Activated CD4-positive, alpha-beta T cell treated with anti-CD3 and anti-CD28 coated beads for 24 hours (primary cell): Measurements from ENCODE around the gene NKD1.
A peak's percentile ranks its signal among the peaks of the same experiment; 100 is the strongest.
"Not testable (repeated sequence)": the region's sequence is repeated elsewhere in the genome, so short reads cannot be mapped to it uniquely, and the experiment has no call there.

Experiments
- DNase-seq, 2 donors: peaks; one replicate each; pipeline ENCODE4 v3.0.0-alpha.2; 2020; ENCODE audit warnings: low read depth in 2 of 2

Gene NKD1, protein sequence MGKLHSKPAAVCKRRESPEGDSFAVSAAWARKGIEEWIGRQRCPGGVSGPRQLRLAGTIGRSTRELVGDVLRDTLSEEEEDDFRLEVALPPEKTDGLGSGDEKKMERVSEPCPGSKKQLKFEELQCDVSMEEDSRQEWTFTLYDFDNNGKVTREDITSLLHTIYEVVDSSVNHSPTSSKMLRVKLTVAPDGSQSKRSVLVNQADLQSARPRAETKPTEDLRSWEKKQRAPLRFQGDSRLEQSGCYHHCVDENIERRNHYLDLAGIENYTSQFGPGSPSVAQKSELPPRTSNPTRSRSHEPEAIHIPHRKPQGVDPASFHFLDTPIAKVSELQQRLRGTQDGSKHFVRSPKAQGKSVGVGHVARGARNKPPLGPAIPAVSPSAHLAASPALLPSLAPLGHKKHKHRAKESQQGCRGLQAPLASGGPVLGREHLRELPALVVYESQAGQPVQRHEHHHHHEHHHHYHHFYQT

GRCh38 chr16:50548125-50548908 lies at the start of gene NKD1:
TSS of gene NKD1 (plus strand) at chr16:50548396. CDS start at chr16:50548554, 158 bp downstream.
- peak; percentile 57 to 58 for DNase-seq

DNA sequence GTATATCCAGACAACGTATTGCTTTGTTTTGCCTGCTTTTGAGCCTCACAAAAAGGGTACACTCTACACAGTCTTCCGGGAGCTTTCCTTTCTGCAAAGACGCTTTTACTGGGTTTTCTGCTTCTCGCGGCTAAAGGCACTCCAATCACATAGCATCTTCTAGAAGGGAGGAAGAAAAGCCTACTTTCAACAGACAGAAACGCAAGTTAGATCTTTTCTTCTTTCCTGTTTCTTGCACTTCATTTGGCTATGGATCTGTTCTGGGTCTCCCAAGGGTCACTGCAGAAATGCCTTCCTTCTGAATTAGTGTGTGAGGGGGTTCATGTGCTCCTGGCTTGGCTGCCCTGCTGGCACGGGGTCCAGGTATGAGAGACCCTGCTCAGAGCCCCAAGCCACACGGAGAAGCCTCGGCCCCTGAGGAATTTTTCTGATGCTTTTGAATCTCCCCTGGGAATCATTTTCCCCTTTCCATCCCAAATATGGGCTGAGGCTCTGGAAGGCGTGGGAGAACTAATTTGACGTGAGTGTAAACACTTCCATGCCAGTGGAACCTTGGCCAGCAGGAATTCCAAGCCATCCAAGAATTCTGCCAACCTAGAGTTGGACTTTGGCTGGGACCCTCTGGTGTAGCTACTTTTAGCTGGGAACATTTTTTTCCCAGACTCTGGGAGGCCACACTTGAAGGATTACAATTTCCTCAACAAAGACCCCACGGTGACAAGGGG lies 49.6 kb upstream of the NKD1 start:
- no peak for DNase-seq

- DNase-seq = no peak
Measured at GRCh38 chr16:50499254-50499653, 48.9 kb upstream of the NKD1 start.

DNA sequence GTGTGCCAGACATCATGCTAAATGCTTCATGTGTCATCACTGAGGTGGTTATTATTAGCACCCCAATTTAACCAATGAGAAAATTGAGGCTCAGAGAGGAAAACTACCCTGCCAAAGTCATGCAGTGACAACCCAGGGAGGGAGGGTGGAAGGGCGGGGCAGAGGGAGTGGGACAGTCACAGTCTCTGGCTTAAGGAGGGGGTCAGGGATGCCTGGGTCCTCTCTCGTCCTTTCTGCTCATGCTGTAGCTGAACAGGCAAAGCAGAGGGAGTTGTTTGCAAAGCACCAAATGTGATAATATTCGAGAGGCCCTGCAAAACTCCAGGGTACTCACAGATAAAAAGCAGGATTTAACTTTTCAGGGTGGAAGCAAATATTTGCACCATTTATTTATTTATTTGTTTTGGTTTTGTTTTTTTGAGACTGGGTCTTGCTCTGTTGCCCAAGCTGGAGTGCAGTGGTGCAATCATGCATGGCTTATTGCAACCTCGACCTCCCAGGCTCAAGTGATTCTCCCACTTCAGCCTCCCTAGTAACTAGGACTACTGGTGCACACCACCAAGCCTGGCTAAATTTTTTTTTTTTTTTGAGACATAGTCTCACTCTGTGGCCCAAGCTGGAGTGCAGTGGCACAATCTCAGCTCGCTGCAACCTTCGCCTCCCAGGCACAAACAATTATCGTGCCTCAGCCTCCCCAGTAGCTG lies 47.9 kb upstream of the NKD1 start:
- DNase-seq = no peak

DNA sequence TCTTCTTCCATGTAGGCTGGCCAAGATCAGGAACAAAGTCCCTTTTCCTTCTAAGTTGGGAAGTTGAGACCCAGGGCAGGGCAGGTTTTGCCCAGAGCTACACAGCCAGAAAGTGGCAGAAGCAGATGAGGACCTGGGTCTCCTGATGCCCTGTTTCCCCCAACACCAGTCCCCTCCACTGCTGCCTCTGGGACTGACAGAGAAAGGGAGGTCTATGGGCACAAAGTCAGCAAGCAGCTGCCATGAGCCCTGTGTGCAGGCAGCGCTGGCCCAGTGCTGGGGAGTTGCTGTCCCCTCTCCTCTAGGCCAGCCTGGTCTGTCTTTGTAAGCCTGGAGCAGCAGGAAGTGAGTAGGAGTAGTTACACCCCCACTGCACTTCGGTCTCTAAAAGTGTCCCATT lies 46.9 kb upstream of the NKD1 start:
- DNase-seq = no peak

- DNase-seq = no peak
Measured at GRCh38 chr16:50501986-50502615, 46.1 kb upstream of the NKD1 start.

DNA sequence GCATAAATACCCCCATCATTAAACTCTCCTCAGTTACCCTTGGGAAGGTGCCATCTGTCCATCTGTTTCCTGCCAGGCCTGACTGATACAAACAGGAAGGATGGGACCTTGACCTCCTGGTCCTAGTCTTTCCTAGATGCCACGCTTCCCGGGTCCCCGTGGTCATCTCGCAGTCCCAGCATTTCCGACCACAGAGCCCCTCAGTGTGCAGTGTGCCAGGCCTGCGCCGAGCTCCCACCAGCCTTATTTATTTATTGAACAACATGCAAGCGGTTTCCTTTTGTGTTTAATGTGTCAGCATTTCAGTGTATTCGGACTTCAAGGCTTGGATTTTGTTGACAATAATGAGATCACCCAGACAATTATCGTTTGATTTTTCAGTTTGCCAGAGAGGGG lies 45.6 kb upstream of the NKD1 start:
- DNase-seq = no peak

GRCh38 chr16:50503868-50504531 lies 44.2 kb upstream of the NKD1 start:
- not testable (repeated sequence) for DNase-seq

DNA sequence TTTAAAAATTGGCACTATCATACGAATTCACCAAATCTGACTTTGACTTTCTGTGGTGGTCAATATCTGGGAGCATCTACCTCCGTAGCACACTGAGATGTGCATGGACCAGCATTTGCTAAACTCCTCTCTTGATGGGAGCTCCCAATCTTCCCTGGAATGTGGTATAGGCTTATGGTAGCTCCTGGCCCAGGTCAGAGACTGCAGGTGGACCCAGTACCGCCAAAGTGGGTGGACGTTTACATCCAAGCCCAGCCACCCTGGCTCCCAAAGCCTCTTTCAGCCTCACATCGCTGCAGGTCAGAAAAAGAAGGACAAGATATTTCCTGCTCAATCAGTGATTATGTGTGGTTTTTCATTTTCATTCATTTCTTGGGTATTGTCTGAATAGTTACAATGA lies 43.1 kb upstream of the NKD1 start:
- no peak for DNase-seq

DNA sequence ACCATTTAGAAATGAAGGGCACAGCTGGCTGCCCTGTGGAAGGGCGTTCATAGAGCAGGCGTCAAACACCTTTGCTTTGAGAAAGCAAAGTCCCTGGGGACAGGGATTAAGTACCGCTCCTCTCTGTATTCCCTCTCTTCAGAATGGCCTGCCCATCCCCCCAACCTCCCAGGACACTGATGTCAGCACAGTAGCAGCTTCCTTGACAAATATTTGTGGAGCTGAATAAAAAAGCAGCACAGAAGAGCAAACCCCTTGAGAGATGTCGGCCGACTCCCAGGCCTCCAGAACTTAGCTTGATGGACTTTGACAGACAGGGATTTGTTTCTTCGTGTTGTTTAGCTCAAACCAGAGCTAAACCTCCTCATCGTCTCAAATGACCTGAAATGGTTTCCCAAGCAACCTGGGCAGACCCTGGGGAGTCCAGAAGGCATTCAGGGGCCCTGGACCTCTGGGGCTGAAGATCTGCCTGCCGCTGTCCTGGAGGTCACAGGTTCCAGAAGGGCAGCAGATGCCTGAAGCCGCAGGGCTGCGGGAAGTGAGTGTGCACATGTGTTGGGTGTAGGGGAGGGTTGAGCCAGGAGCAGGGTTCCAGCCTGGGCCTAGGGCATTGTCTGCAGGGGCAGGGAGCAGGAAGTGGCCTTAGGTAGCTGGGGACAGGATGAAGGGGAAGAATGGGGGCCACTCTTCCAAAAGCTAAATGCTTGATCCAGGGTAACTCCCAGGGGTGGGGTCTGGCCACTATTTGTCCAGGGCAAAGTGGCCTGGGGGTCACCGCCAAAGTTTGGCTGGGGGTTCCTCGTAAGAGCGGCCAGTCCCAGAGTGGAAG lies 42.3 kb upstream of the NKD1 start:
- no peak for DNase-seq

- DNase-seq = no peak
Measured at GRCh38 chr16:50506543-50506937, 41.7 kb upstream of the NKD1 start.

- no peak for DNase-seq
Measured at GRCh38 chr16:50507397-50507796, 40.8 kb upstream of the NKD1 start.

GRCh38 chr16:50509521-50510341 lies 38.5 kb upstream of the NKD1 start:
- DNase-seq = peak; percentile 16 to 31

- DNase-seq = no peak
Measured at GRCh38 chr16:50515218-50515617, 33.0 kb upstream of the NKD1 start.

GRCh38 chr16:50516401-50516800 lies 31.8 kb upstream of the NKD1 start:
- DNase-seq = no peak

DNA sequence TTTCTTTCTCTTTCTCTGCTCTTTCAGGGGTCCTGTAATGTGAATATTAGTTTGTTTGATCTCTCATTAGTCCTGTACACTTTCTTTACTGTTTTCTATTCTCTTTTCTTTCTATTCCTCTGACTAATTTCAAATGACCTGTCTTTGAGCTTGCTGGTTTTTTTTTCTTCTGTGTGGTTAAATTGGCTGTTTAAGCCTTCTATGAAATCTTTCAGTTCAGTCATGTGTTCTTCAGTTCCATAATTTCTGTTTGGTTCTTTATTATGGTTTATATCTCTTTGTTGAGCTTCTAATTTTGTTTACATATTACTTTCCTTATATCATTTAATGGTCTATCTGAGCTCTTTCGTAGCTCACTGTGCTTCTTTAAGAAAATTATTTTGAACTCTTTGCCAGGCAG lies 31.3 kb upstream of the NKD1 start:
- no peak for DNase-seq

DNA sequence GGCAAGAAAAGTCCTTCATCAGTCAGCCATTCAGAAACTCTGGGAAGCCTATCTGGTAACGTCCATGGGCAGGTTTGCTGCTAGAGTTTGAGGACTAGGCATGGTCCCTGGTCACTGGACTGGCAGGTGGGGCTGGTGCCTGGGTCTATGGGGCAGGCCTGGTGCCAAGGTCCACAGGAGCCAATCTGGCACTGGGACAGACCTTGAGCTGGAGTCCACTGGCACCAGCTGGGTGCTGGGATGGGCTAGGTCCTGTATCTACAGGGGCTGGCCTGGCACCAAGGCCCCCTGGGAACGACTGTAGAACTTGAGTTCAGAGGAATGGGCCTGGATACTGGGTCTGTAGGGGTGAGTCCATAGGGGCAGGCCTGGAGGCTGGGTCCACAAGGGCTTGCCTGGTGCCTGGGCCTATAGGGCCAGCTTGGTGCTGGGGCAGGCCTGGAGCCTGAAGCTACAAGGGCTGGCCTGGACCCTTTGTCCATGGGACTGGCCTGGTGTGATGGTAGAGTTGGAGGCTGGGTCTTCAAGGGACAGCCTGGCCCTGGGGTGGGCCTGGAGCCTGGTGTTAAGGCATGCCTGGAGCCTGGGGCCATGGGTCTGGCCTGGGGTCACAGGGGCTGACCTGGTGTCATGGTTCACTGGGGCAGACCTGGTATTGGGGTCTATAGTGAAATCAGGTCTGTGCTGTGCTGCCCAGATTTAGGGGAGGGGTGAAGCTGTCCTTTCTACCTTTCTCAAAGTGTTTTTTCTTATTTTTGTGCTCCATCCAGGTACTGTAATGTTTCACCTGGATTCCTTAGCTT lies 30.5 kb upstream of the NKD1 start:
- no peak for DNase-seq

DNA sequence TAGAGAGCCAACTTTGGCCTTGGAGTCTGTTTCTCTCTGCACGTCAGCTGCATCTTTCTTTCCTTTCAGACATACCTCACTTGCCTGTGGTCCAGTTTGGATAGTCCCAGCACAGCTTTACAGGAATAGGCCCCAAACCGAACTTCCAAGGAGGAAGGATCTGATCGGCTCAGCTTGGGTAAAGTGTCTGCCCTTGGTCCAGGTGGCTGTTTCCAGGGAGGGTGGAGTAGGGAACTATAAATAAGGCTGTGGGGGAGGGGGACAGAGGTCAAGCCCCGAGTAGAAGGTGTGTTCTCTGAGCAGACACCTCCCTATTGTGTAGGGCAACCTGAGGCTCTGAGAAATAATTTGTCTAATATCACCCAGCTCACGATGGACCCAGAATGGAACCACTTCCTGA lies 29.2 kb upstream of the NKD1 start:
- DNase-seq = no peak
